Memory B cell (primary cell): ENCODE results near the gene ERAL1.
A peak's percentile ranks its signal among the peaks of the same experiment; 100 is the strongest.
"Not testable (repeated sequence)": the region's sequence is repeated elsewhere in the genome, so short reads cannot be mapped to it uniquely, and the experiment has no call there.

ENCODE experiments used
- ATAC-seq: fragments of 150-1000 bp; cut with Tn5 transposase; 2 replicates; pipeline ENCODE4 v1.10.0; 2021; ENCODE audit warnings: low read depth, mild to moderate bottlenecking, moderate library complexity
- DNase-seq, 2 donors: peaks; one replicate each; pipeline ENCODE4 v3.0.0; 2022; ENCODE audit warnings: low spot score in 2 of 2
- H3K27ac Mint-ChIP-seq: one replicate; pipeline ENCODE4 v1.8.0; 2022; ENCODE audit warnings: mild to moderate bottlenecking, moderate library complexity, mixed read lengths
- H3K27me3 Mint-ChIP-seq: one replicate; pipeline ENCODE4 v1.8.0; 2022; ENCODE audit warnings: mixed read lengths
- H3K36me3 Mint-ChIP-seq: one replicate; pipeline ENCODE4 v1.8.0; 2022; ENCODE audit warnings: mild to moderate bottlenecking, mixed read lengths
- H3K4me1 Mint-ChIP-seq: one replicate; pipeline ENCODE4 v1.8.0; 2022; ENCODE audit warnings: mixed read lengths
- H3K4me3 Mint-ChIP-seq: one replicate; pipeline ENCODE4 v1.8.0; 2022; ENCODE audit warnings: mild to moderate bottlenecking, moderate library complexity, mixed read lengths
- H3K9me3 Mint-ChIP-seq: one replicate; pipeline ENCODE4 v1.8.0; 2022; ENCODE audit warnings: mixed read lengths

The ERAL1 gene

GRCh38 chr17:28839221-28839620 is 15.6 kb upstream of the ERAL1 start:
- Mint-ChIP-seq H3K4me1 (peaks cover 13% of the 10 kb centered on the region), H3K9me3 (no peaks in the 10 kb centered on the region), H3K27ac (no peak overlapping the region), H3K27me3 (no peaks in the 10 kb centered on the region), H3K4me3 (no peak overlapping the region), H3K36me3 (peaks cover 3% of the 10 kb centered on the region)
- no peak for DNase-seq
- ATAC-seq, result no peak

GRCh38 chr17:28841901-28842281 is 12.9 kb upstream of the ERAL1 start:
- no peak for DNase-seq
- peak overlapping the region; percentile 100 for H3K4me3 Mint-ChIP-seq
- peaks cover 10% of the 10 kb centered on the region for H3K4me1 Mint-ChIP-seq
- H3K27ac Mint-ChIP-seq, result peak overlapping the region; percentile 97
- H3K36me3 Mint-ChIP-seq, result no peaks in the 10 kb centered on the region
- H3K9me3 Mint-ChIP-seq, result no peaks in the 10 kb centered on the region
- ATAC-seq, result peak; percentile 17
- no peaks in the 10 kb centered on the region for H3K27me3 Mint-ChIP-seq

- peak; percentile 98 for ATAC-seq
Observed at GRCh38 chr17:28842282-28843012, 12.4 kb upstream of the ERAL1 start, which contains the start of gene FAM222B. Gene FAM222B (minus strand): TSS chr17:28842790. CDS start chr17:28766667, 76,123 bp downstream.

GRCh38 chr17:28843816-28844148 is 11.0 kb upstream of the ERAL1 start:
- Mint-ChIP-seq H3K4me1 (peaks cover 10% of the 10 kb centered on the region), H3K36me3 (no peaks in the 10 kb centered on the region), H3K9me3 (no peaks in the 10 kb centered on the region), H3K27ac (no peak overlapping the region), H3K27me3 (no peaks in the 10 kb centered on the region), H3K4me3 (peak overlapping the region; percentile 57)
- ATAC-seq (no peak), DNase-seq (no peak)

More at GRCh38 chr17:28842282-28843012, 12.4 kb upstream of the ERAL1 start, which contains the start of gene FAM222B:
- H3K27ac Mint-ChIP-seq, result peak within 1 kb of the TSS; percentile 97
- no peaks in the 10 kb centered on the region for H3K9me3 Mint-ChIP-seq
- no peaks in the 10 kb centered on the region for H3K36me3 Mint-ChIP-seq
- no peaks in the 10 kb centered on the region for H3K27me3 Mint-ChIP-seq
- peak; percentile 81 to 83 for DNase-seq
- H3K4me3 Mint-ChIP-seq, result peak within 1 kb of the TSS; percentile 100
- H3K4me1 Mint-ChIP-seq, result peaks cover 10% of the 10 kb centered on the region

GRCh38 chr17:28846231-28846630 is 8.6 kb upstream of the ERAL1 start:
- Mint-ChIP-seq H3K9me3 (no peaks in the 10 kb centered on the region), H3K27ac (no peak overlapping the region), H3K4me1 (peaks cover 10% of the 10 kb centered on the region), H3K36me3 (no peaks in the 10 kb centered on the region), H3K4me3 (no peak overlapping the region), H3K27me3 (no peaks in the 10 kb centered on the region)
- DNase-seq, result no peak
- ATAC-seq, result no peak

GRCh38 chr17:28846699-28847098 is 8.1 kb upstream of the ERAL1 start:
- DNase-seq, H3K4me3 Mint-ChIP-seq, H3K27ac Mint-ChIP-seq, H3K27me3 Mint-ChIP-seq, H3K36me3 Mint-ChIP-seq, H3K4me1 Mint-ChIP-seq, ATAC-seq, H3K9me3 Mint-ChIP-seq: not testable (repeated sequence)

GRCh38 chr17:28848667-28849066 is 6.1 kb upstream of the ERAL1 start:
- not testable (repeated sequence) for H3K27ac Mint-ChIP-seq, H3K4me1 Mint-ChIP-seq, H3K9me3 Mint-ChIP-seq, H3K27me3 Mint-ChIP-seq, H3K36me3 Mint-ChIP-seq, H3K4me3 Mint-ChIP-seq
- peak; percentile 63 for ATAC-seq
- peak in 1 of 2 donors; percentile 25 for DNase-seq

- Mint-ChIP-seq H3K27me3 (no peaks in the 10 kb centered on the region), H3K27ac (no peak overlapping the region), H3K4me1 (no peaks in the 10 kb centered on the region)
Observed at GRCh38 chr17:28849281-28849680, 5.5 kb upstream of the ERAL1 start.

GRCh38 chr17:28853295-28853694 is 1.5 kb upstream of the ERAL1 start:
- Mint-ChIP-seq H3K27me3 (no peaks in the 10 kb centered on the region), H3K9me3 (no peaks in the 10 kb centered on the region), H3K4me3 (no peak overlapping the region), H3K27ac (no peak overlapping the region), H3K4me1 (no peaks in the 10 kb centered on the region), H3K36me3 (peaks cover 8% of the 10 kb centered on the region)
- DNase-seq (no peak), ATAC-seq (no peak)

More at GRCh38 chr17:28849281-28849680, 5.5 kb upstream of the ERAL1 start:
- no peak for DNase-seq
- peak; percentile 37 for ATAC-seq
- Mint-ChIP-seq H3K9me3 (no peaks in the 10 kb centered on the region), H3K36me3 (no peaks in the 10 kb centered on the region), H3K4me3 (no peak overlapping the region)

GRCh38 chr17:28855336-28855679 is 492 bp downstream of the ERAL1 start:
- DNase-seq (no peak), ATAC-seq (no peak)
- Mint-ChIP-seq H3K4me1 (no peaks in the 10 kb centered on the region), H3K9me3 (no peaks in the 10 kb centered on the region), H3K27ac (peak overlapping the region; percentile 66), H3K27me3 (no peaks in the 10 kb centered on the region), H3K4me3 (peak overlapping the region; percentile 89), H3K36me3 (peaks cover 17% of the 10 kb centered on the region)

- H3K9me3 Mint-ChIP-seq, result no peaks in the 10 kb centered on the region
- ATAC-seq (no peak), DNase-seq (no peak)
- peaks cover 21% of the 10 kb centered on the region for H3K36me3 Mint-ChIP-seq
- no peaks in the 10 kb centered on the region for H3K4me1 Mint-ChIP-seq
- H3K27me3 Mint-ChIP-seq, result no peaks in the 10 kb centered on the region
- peak overlapping the region; percentile 65 for H3K4me3 Mint-ChIP-seq
- H3K27ac Mint-ChIP-seq, result no peak overlapping the region
Observed at GRCh38 chr17:28856028-28856574, 1.3 kb downstream of the ERAL1 start.

- DNase-seq (no peak), ATAC-seq (no peak)
- Mint-ChIP-seq H3K27ac (no peak overlapping the region), H3K27me3 (no peaks in the 10 kb centered on the region), H3K36me3 (peaks cover 21% of the 10 kb centered on the region), H3K4me3 (no peak overlapping the region), H3K4me1 (peaks cover 4% of the 10 kb centered on the region), H3K9me3 (no peaks in the 10 kb centered on the region)
Observed at GRCh38 chr17:28857905-28858800, 3.3 kb downstream of the ERAL1 start.

GRCh38 chr17:28858801-28859355 is 4.1 kb downstream of the ERAL1 start:
- H3K4me3 Mint-ChIP-seq, result no peak overlapping the region
- no peak for ATAC-seq
- DNase-seq, result no peak

GRCh38 chr17:28860363-28860808 is 5.6 kb downstream of the ERAL1 start:
- Mint-ChIP-seq H3K4me1 (peaks cover 7% of the 10 kb centered on the region), H3K36me3 (peaks cover 21% of the 10 kb centered on the region), H3K27ac (no peak overlapping the region), H3K27me3 (no peaks in the 10 kb centered on the region), H3K4me3 (no peak overlapping the region), H3K9me3 (no peaks in the 10 kb centered on the region)
- DNase-seq (no peak), ATAC-seq (no peak)

More at GRCh38 chr17:28858801-28859355, 4.1 kb downstream of the ERAL1 start:
- Mint-ChIP-seq H3K27me3 (no peaks in the 10 kb centered on the region), H3K4me1 (peaks cover 4% of the 10 kb centered on the region), H3K9me3 (no peaks in the 10 kb centered on the region), H3K36me3 (peaks cover 21% of the 10 kb centered on the region), H3K27ac (no peak overlapping the region)
